GM06990 (cell line): ENCODE results near the gene TBL3.

ENCODE experiments used
- DNase-seq: peaks from one replicate; pipeline ENCODE4 v3.0.0-alpha.2; 2011; ENCODE audit not compliant: insufficient read length; ENCODE audit errors: extremely low read depth
- H3K27me3 ChIP-seq: replicated peaks from 2 replicates; pipeline ENCODE4 v1.6.0; 2011; ENCODE audit warnings: low read length; ENCODE audit not compliant: control insufficient read depth, insufficient read depth
- H3K36me3 ChIP-seq: 2 replicates; pipeline ENCODE4 v1.5.1; 2011; ENCODE audit warnings: low read length; ENCODE audit not compliant: control insufficient read depth, insufficient read depth
- H3K4me3 ChIP-seq: replicated peaks from 2 replicates; pipeline ENCODE4 v1.5.1; 2011; ENCODE audit warnings: low read depth, mild to moderate bottlenecking, control low read depth, low read length
- TF ChIP-seq, protein P1 (sequence below): IDR thresholded peaks from 2 replicates; pipeline ENCODE4 v1.5.1; 2011; ENCODE audit warnings: low read length, control low read depth, mild to moderate bottlenecking, inconsistent platforms; ENCODE audit not compliant: insufficient read depth, poor library complexity, severe bottlenecking

The TBL3 gene

GRCh38 chr16:2002406-2003230 lies 30.8 kb downstream of the TBL3 start:
- TF ChIP-seq, protein P1, sequence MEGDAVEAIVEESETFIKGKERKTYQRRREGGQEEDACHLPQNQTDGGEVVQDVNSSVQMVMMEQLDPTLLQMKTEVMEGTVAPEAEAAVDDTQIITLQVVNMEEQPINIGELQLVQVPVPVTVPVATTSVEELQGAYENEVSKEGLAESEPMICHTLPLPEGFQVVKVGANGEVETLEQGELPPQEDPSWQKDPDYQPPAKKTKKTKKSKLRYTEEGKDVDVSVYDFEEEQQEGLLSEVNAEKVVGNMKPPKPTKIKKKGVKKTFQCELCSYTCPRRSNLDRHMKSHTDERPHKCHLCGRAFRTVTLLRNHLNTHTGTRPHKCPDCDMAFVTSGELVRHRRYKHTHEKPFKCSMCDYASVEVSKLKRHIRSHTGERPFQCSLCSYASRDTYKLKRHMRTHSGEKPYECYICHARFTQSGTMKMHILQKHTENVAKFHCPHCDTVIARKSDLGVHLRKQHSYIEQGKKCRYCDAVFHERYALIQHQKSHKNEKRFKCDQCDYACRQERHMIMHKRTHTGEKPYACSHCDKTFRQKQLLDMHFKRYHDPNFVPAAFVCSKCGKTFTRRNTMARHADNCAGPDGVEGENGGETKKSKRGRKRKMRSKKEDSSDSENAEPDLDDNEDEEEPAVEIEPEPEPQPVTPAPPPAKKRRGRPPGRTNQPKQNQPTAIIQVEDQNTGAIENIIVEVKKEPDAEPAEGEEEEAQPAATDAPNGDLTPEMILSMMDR: no peak
- DNase-seq: no peak
- no peaks in the 10 kb centered on the region for H3K27me3 ChIP-seq
- peaks cover 52% of the 10 kb centered on the region for H3K36me3 ChIP-seq
- H3K4me3 ChIP-seq: no peak overlapping the region

GRCh38 chr16:2003231-2003826 lies 31.5 kb downstream of the TBL3 start:
- Histone ChIP-seq H3K36me3 (peaks cover 48% of the 10 kb centered on the region), H3K4me3 (no peak overlapping the region), H3K27me3 (no peaks in the 10 kb centered on the region)
- DNase-seq: no peak
- TF ChIP-seq, protein P1: no peak

GRCh38 chr16:2003827-2004641 lies 32.2 kb downstream of the TBL3 start:
- Histone ChIP-seq H3K27me3 (no peaks in the 10 kb centered on the region), H3K4me3 (no peak overlapping the region), H3K36me3 (peaks cover 46% of the 10 kb centered on the region)
- TF ChIP-seq, protein P1: peak; percentile 100
- DNase-seq: peak; percentile 86

DNA sequence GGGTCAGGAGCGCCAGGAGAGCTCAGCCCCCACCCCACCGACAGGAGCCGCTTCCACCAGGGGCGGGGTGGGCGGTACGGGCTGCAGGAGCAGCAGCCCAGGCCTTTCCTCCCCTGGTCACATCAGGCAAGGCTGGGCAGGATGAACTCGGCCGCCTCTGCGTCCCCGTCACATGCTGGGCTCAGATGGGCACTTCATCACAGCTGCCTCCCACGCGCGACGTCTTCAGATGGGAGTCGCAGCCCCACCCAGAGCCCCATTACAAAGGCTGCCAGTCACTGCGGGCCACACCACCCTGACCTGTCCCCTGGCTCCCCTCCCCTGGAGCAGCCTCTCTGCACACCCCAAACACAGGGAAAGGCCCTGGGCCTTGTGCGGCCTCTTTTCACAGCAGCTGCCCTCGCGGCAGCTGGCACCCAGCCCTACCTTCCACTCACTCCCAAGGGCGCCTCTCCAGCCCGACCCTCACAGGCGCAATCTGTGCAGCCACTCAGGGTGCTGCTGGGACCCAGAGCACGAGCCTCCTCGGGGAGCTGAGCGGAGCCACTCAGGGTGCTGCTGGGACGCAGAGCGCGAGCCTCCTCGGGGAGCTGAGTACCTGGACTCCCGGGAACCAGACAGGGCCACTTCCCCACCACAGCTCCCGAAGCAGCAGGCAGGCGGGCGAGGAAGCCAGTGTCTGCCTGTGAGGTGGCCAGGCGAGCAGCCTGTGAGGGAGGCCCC lies 33.1 kb downstream of the TBL3 start:
- TF ChIP-seq, protein P1: no peak
- no peak overlapping the region for H3K4me3 ChIP-seq
- peaks cover 39% of the 10 kb centered on the region for H3K36me3 ChIP-seq
- no peaks in the 10 kb centered on the region for H3K27me3 ChIP-seq
- DNase-seq: no peak

DNA sequence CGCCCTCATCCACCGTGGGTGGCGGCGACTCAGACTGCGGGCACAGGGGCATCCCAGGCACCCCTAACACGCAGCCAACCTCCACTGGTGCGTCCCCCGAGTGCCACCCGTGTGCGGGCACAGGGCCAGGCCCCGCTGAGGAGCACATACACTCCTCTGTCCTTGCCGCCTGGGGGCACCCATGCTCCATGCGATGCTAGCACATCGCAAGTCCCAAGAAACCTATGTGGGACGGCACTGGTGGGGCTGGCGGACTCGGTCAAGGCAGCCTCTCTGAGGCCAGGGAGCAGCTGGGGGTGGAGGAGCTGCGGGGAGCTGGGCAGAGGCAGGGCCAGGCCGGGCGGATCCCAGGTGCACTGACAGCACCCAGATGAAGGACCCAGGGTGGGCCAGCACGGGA lies 33.8 kb downstream of the TBL3 start:
- no peak for DNase-seq
- Histone ChIP-seq H3K4me3 (no peak overlapping the region), H3K27me3 (no peaks in the 10 kb centered on the region), H3K36me3 (peaks cover 35% of the 10 kb centered on the region)
- TF ChIP-seq, protein P1: peak; percentile 4
